ENCODE measurements around the gene NFATC1.
A peak's percentile ranks its signal among the peaks of the same experiment; 100 is the strongest.
"Not testable (repeated sequence)": the region's sequence is repeated elsewhere in the genome, so short reads cannot be mapped to it uniquely, and the experiment has no call there.

Gene NFATC1

GRCh38 chr18:79481046-79481790, 85.5 kb downstream of the NFATC1 start:
- no peak for DNase-seq (ENCODE audit: low read depth)
- in situ Hi-C loops (cut with HindIII; ENCODE audit: low sequenced_read_pairs) = no loop called here
- no peak for TF ChIP-seq CTCF (IDR thresholded peaks at IDR 0.05; ENCODE audit: low read depth, low read length, missing control alignments)
- no peak overlapping the region for H3K4me3 ChIP-seq (ENCODE audit: low read depth, low read length)

- H3K4me3 ChIP-seq (ENCODE audit: low read depth, low read length); DNase-seq (ENCODE audit: low read depth); in situ Hi-C loops (cut with HindIII; ENCODE audit: low sequenced_read_pairs): not testable (repeated sequence)
Measured at GRCh38 chr18:79483393-79483792, 87.7 kb downstream of the NFATC1 start.

- no peak overlapping the region for H3K4me3 ChIP-seq (ENCODE audit: low read depth, low read length)
- in situ Hi-C loops (cut with HindIII; ENCODE audit: low sequenced_read_pairs) = no loop called here
- no peak for TF ChIP-seq CTCF (IDR thresholded peaks at IDR 0.05; ENCODE audit: low read depth, low read length, missing control alignments)
- DNase-seq (ENCODE audit: low read depth) = no peak
Measured at GRCh38 chr18:79483971-79484491, 88.3 kb downstream of the NFATC1 start.

- no peak for TF ChIP-seq CTCF (IDR thresholded peaks at IDR 0.05; ENCODE audit: low read depth, low read length, missing control alignments)
- in situ Hi-C loops (cut with HindIII; ENCODE audit: low sequenced_read_pairs) = no loop called here
- no peak overlapping the region for H3K4me3 ChIP-seq (ENCODE audit: low read depth, low read length)
- DNase-seq (ENCODE audit: low read depth) = peak; percentile 96
Measured at GRCh38 chr18:79484661-79485621, 89.2 kb downstream of the NFATC1 start.

GRCh38 chr18:79485788-79486355, 90.1 kb downstream of the NFATC1 start:
- H3K4me3 ChIP-seq (ENCODE audit: low read depth, low read length) = no peak overlapping the region
- in situ Hi-C loops (cut with HindIII; ENCODE audit: low sequenced_read_pairs) = no loop called here
- peak; percentile 80 for DNase-seq (ENCODE audit: low read depth)
- no peak for TF ChIP-seq CTCF (IDR thresholded peaks at IDR 0.05; ENCODE audit: low read depth, low read length, missing control alignments)

- no peak overlapping the region for H3K4me3 ChIP-seq (ENCODE audit: low read depth, low read length)
- TF ChIP-seq CTCF (IDR thresholded peaks at IDR 0.05; ENCODE audit: low read depth, low read length, missing control alignments) = no peak
- in situ Hi-C loops (cut with HindIII; ENCODE audit: low sequenced_read_pairs) = no loop called here
- DNase-seq (ENCODE audit: low read depth) = no peak
Measured at GRCh38 chr18:79486356-79487182, 90.8 kb downstream of the NFATC1 start.

Data from astrocyte of the cerebellum (primary cell).